HEK293T (cell line): ENCODE measurements around the gene GSTM2.

ENCODE experiments used
- CTCF ChIA-PET: fragments of 350-600 bp; formaldehyde crosslinking; extraction: SDS; loops from one replicate; lab custom pipeline; 2021; ENCODE audit warnings: antibody characterized with exemption, inconsistent platforms; lab: Yijun Ruan, JAX
- POLR2A ChIA-PET: fragments of 350-600 bp; formaldehyde crosslinking; extraction: SDS; loops from one replicate; lab custom pipeline; 2020; ENCODE audit warnings: antibody characterized with exemption, inconsistent platforms; lab: Yijun Ruan, JAX
- DNase-seq: peaks from one replicate; pipeline ENCODE4 v3.0.0; 2012; ENCODE audit warnings: mixed read lengths; ENCODE audit errors: extremely low spot score
- ARNT ChIP-seq: fragments of 450-650 bp; IDR thresholded peaks from 2 replicates; pipeline ENCODE4 v1.6.1; 2017; ENCODE audit warnings: mild to moderate bottlenecking
- BHLHE40 ChIP-seq: fragments of 450-650 bp; IDR thresholded peaks from 2 replicates; pipeline ENCODE4 v1.6.1; 2016; ENCODE audit warnings: mild to moderate bottlenecking, moderate library complexity, borderline replicate concordance
- CTBP1 ChIP-seq: fragments of 450-650 bp; IDR thresholded peaks from 2 replicates; pipeline ENCODE4 v1.6.1; 2016; ENCODE audit warnings: borderline replicate concordance
- ELF4 ChIP-seq: fragments of 450-650 bp; IDR thresholded peaks from 2 replicates; pipeline ENCODE4 v1.6.1; 2017; ENCODE audit warnings: antibody characterized with exemption
- FOXA1 ChIP-seq: fragments of 450-650 bp; IDR thresholded peaks from 2 replicates; pipeline ENCODE4 v1.6.1; 2016; ENCODE audit warnings: mild to moderate bottlenecking
- FOXK2 ChIP-seq: fragments of 450-650 bp; IDR thresholded peaks from 2 replicates; pipeline ENCODE4 v1.6.1; 2016; ENCODE audit warnings: mild to moderate bottlenecking
- FOXM1 ChIP-seq: fragments of 450-650 bp; IDR thresholded peaks from 2 replicates; pipeline ENCODE4 v1.6.1; 2017; ENCODE audit warnings: mild to moderate bottlenecking, borderline replicate concordance
- HDGF ChIP-seq: fragments of 450-650 bp; IDR thresholded peaks from 2 replicates; pipeline ENCODE4 v1.6.1; 2017; ENCODE audit warnings: antibody characterized with exemption, borderline replicate concordance
- L3MBTL2 ChIP-seq: fragments of 450-650 bp; conservative IDR thresholded peaks from 2 replicates; pipeline ENCODE4 v1.6.1; 2016; ENCODE audit warnings: mild to moderate bottlenecking
- LEF1 ChIP-seq: fragments of 450-650 bp; IDR thresholded peaks from 2 replicates; pipeline ENCODE4 v1.6.1; 2017; ENCODE audit warnings: mild to moderate bottlenecking, borderline replicate concordance
- NFRKB ChIP-seq: fragments of 450-650 bp; IDR thresholded peaks from 2 replicates; pipeline ENCODE4 v1.6.1; 2016; ENCODE audit warnings: mild to moderate bottlenecking, moderate library complexity
- PKNOX1 ChIP-seq: fragments of 450-650 bp; IDR thresholded peaks from 2 replicates; pipeline ENCODE4 v1.6.1; 2016
- SP1 ChIP-seq: fragments of 450-650 bp; IDR thresholded peaks from 2 replicates; pipeline ENCODE4 v1.6.1; 2017
- SUZ12 ChIP-seq: fragments of 450-650 bp; IDR thresholded peaks from 2 replicates; pipeline ENCODE4 v1.6.1; 2016; ENCODE audit warnings: mild to moderate bottlenecking
- TARDBP ChIP-seq: fragments of 450-650 bp; IDR thresholded peaks from 2 replicates; pipeline ENCODE4 v1.6.1; 2016
- ZNF384 ChIP-seq: fragments of 450-650 bp; IDR thresholded peaks from 2 replicates; pipeline ENCODE4 v1.6.1; 2016

Gene GSTM2

GRCh38 chr1:109625601-109626560, 42.0 kb upstream of the GSTM2 start:
- CTCF ChIA-PET, result interaction anchor here (0.6 to 1.1 kb wide), 3 partner anchors 13 to 80 kb away, joined by 3 to 4 read pairs (median 3); no protein-coding TSS in a partner anchor
- POLR2A ChIA-PET, result interaction anchor here (0.6 to 1.1 kb wide), 2 partner anchors 78 to 176 kb away, joined by 3 to 4 read pairs; partner anchors contain the start of gene GNAI3
- DNase-seq, result no peak
- TF ChIP-seq FOXK2, result no peak
- no peak for TF ChIP-seq PKNOX1
- TF ChIP-seq LEF1, result no peak
- TF ChIP-seq ARNT, result no peak
- no peak for TF ChIP-seq L3MBTL2
- no peak for TF ChIP-seq ZNF384
- TF ChIP-seq FOXM1, result no peak
- TF ChIP-seq FOXA1, result no peak
- TF ChIP-seq NFRKB, result no peak
- no peak for TF ChIP-seq SUZ12
- no peak for TF ChIP-seq BHLHE40
- TF ChIP-seq TARDBP, result no peak
- no peak for TF ChIP-seq ELF4
- TF ChIP-seq SP1, result no peak

GRCh38 chr1:109626682-109627408, 41.0 kb upstream of the GSTM2 start:
- ChIA-PET POLR2A (interaction anchor here (1.1 kb wide), 1 partner anchor 78 kb away, joined by 4 read pairs; the partner anchor contains the start of gene GNAI3), CTCF (interaction anchor here (0.6 to 4.7 kb wide), 2 partner anchors 13 to 51 kb away, joined by 3 to 42 read pairs; no protein-coding TSS in a partner anchor)
- no peak for DNase-seq
- TF ChIP-seq LEF1 (no peak), ELF4 (no peak), NFRKB (no peak), L3MBTL2 (no peak), ZNF384 (no peak), SP1 (no peak), ARNT (no peak)

- CTCF ChIA-PET, result interaction anchor here (4.7 kb wide), 1 partner anchor 12 kb away, joined by 42 read pairs; no protein-coding TSS in a partner anchor
- DNase-seq, result no peak
- TF ChIP-seq LEF1 (no peak), BHLHE40 (no peak), ELF4 (no peak), NFRKB (no peak), SUZ12 (no peak), TARDBP (no peak), PKNOX1 (no peak)
- POLR2A ChIA-PET, result no interaction called here
Measured at GRCh38 chr1:109627692-109628399, 40.0 kb upstream of the GSTM2 start.

GRCh38 chr1:109628540-109629321, 39.1 kb upstream of the GSTM2 start:
- CTCF ChIA-PET, result interaction anchor here (1.8 to 4.7 kb wide), 3 partner anchors 11 to 83 kb away, joined by 12 to 42 read pairs (median 42); partner anchors contain the start of gene GNAI3
- DNase-seq, result no peak
- TF ChIP-seq ZNF384 (no peak), LEF1 (no peak), TARDBP (no peak), FOXA1 (no peak), SUZ12 (no peak), NFRKB (no peak), FOXM1 (no peak), ARNT (no peak), SP1 (no peak), PKNOX1 (no peak), FOXK2 (no peak), HDGF (no peak), CTBP1 (no peak), ELF4 (no peak), BHLHE40 (no peak)
- POLR2A ChIA-PET, result interaction anchor here (6.0 kb wide), 1 partner anchor 80 kb away, joined by 37 read pairs; the partner anchor contains the start of gene GNAI3
